Neural progenitor cell (in vitro differentiated cells): ENCODE data around the gene KIAA0232. TPM values are rescaled to one million over a fixed set of nuclear protein-coding genes. Genes with fewer than 3 reads are reported as not detected.

ENCODE experiments used
- DNase-seq: peaks from one replicate; pipeline ENCODE4 v3.0.0-alpha.2; 2016; ENCODE audit warnings: low spot score
- H2AFZ ChIP-seq: fragments of 200-600 bp; sonication (generic); replicated peaks from 2 replicates; pipeline ENCODE4 v1.6.1; 2016; ENCODE audit warnings: antibody characterized with exemption
- H3F3A ChIP-seq: fragments of 200-600 bp; sonication (generic); 2 replicates; pipeline ENCODE4 v1.6.1; 2016; ENCODE audit warnings: antibody characterized with exemption, low read depth
- H3K27ac ChIP-seq: fragments of 200-600 bp; sonication (generic); 2 replicates; pipeline ENCODE4 v1.5.1; 2016; ENCODE audit warnings: mild to moderate bottlenecking
- H3K27me3 ChIP-seq: fragments of 200-600 bp; sonication (generic); 2 replicates; pipeline ENCODE4 v1.6.1; 2016; ENCODE audit warnings: mild to moderate bottlenecking, moderate library complexity
- H3K36me3 ChIP-seq: fragments of 200-600 bp; sonication (generic); 2 replicates; pipeline ENCODE4 v1.5.1; 2016
- H3K4me1 ChIP-seq: fragments of 200-600 bp; sonication (generic); 2 replicates; pipeline ENCODE4 v1.6.1; 2016; ENCODE audit warnings: mixed run types
- H3K4me2 ChIP-seq: fragments of 200-600 bp; sonication (generic); 2 replicates; pipeline ENCODE4 v1.6.1; 2016
- H3K4me3 ChIP-seq: fragments of 200-600 bp; sonication (generic); 2 replicates; pipeline ENCODE4 v1.5.1; 2016
- H3K79me2 ChIP-seq: fragments of 200-600 bp; sonication (generic); 2 replicates; pipeline ENCODE4 v1.6.1; 2016; ENCODE audit warnings: low read depth
- H3K9ac ChIP-seq: fragments of 200-600 bp; sonication (generic); 2 replicates; pipeline ENCODE4 v1.6.1; 2016
- H3K9me3 ChIP-seq: fragments of 200-600 bp; sonication (generic); 2 replicates; pipeline ENCODE4 v1.5.1; 2016; ENCODE audit warnings: low read depth
- H4K20me1 ChIP-seq: fragments of 200-600 bp; sonication (generic); 2 replicates; pipeline ENCODE4 v1.6.1; 2016; ENCODE audit warnings: low read depth
- H3K27ac Mint-ChIP-seq: 3 replicates; pipeline ENCODE4 v1.8.0; 2021; ENCODE audit warnings: mixed read lengths
- H3K27me3 Mint-ChIP-seq: 2 replicates; pipeline ENCODE4 v1.8.0; 2022; ENCODE audit warnings: low read depth, mild to moderate bottlenecking, inconsistent platforms, moderate library complexity, mixed read lengths; ENCODE audit not compliant: insufficient read depth
- H3K36me3 Mint-ChIP-seq: 3 replicates; pipeline ENCODE4 v1.8.0; 2021; ENCODE audit warnings: mixed read lengths
- H3K4me1 Mint-ChIP-seq: 3 replicates; pipeline ENCODE4 v1.8.0; 2021; ENCODE audit warnings: mixed read lengths
- H3K4me3 Mint-ChIP-seq: 3 replicates; pipeline ENCODE4 v1.8.0; 2021; ENCODE audit warnings: mild to moderate bottlenecking, moderate library complexity, mixed read lengths
- H3K9me3 Mint-ChIP-seq: 3 replicates; pipeline ENCODE4 v1.8.0; 2020; ENCODE audit warnings: mixed read lengths
- CTCF ChIP-seq: fragments of 200-600 bp; sonication (generic); IDR thresholded peaks from 2 replicates; pipeline ENCODE4 v1.5.1; 2017; ENCODE audit warnings: antibody characterized with exemption, mild to moderate bottlenecking
- EZH2 ChIP-seq: fragments of 200-600 bp; sonication (generic); IDR thresholded peaks from 2 replicates; pipeline ENCODE4 v1.6.1; 2017; ENCODE audit warnings: antibody characterized with exemption, mild to moderate bottlenecking, moderate library complexity
- EZH2phosphoT487 ChIP-seq: fragments of 200-600 bp; sonication (generic); IDR thresholded peaks from 2 replicates; pipeline ENCODE4 v1.6.1; 2017; ENCODE audit warnings: antibody characterized with exemption
- total RNA-seq: library from RNA; depleted of rRNA; stranded (reverse); fragments of >200 nt; gene quantifications from 2 replicates; pipeline ENCODE4 v1.2.3, GENCODE V29; 2015; ENCODE audit warnings: low replicate concordance

Gene KIAA0232
- total RNA-seq, 1 donor from 2014 or later: 42.9 TPM

GRCh38 chr4:6857009-6857882, 74.7 kb downstream of the KIAA0232 start:
- Mint-ChIP-seq H3K27ac (no peak overlapping the region), H3K27me3 (peaks cover 5% of the 10 kb centered on the region), H3K36me3 (peaks cover 38% of the 10 kb centered on the region), H3K9me3 (peaks cover 2% of the 10 kb centered on the region), H3K4me1 (peaks cover 13% of the 10 kb centered on the region), H3K4me3 (no peak overlapping the region)
- no peak overlapping the region for H3K9ac ChIP-seq
- peaks cover 31% of the 10 kb centered on the region for H3K79me2 ChIP-seq
- H3F3A ChIP-seq: peaks cover 8% of the 10 kb centered on the region
- no peak for DNase-seq
- no peak overlapping the region for H3K4me2 ChIP-seq
- no peaks in the 10 kb centered on the region for H3K4me1 ChIP-seq
- peaks cover 8% of the 10 kb centered on the region for H4K20me1 ChIP-seq
- H3K4me3 ChIP-seq: no peak overlapping the region
- peaks cover 11% of the 10 kb centered on the region for H3K36me3 ChIP-seq
- no peaks in the 10 kb centered on the region for H3K27me3 ChIP-seq
- H2AFZ ChIP-seq: no peak overlapping the region
- H3K27ac ChIP-seq: no peak overlapping the region
- no peaks in the 10 kb centered on the region for H3K9me3 ChIP-seq
- TF ChIP-seq EZH2: no peak
- no peak for TF ChIP-seq CTCF
- no peak for TF ChIP-seq EZH2phosphoT487

GRCh38 chr4:6858997-6859396, 76.5 kb downstream of the KIAA0232 start:
- H3K79me2 ChIP-seq: peaks cover 15% of the 10 kb centered on the region
- Mint-ChIP-seq H3K9me3 (no peaks in the 10 kb centered on the region), H3K27me3 (peaks cover 5% of the 10 kb centered on the region), H3K36me3 (peaks cover 42% of the 10 kb centered on the region), H3K4me3 (no peak overlapping the region), H3K4me1 (peaks cover 8% of the 10 kb centered on the region), H3K27ac (no peak overlapping the region)
- no peaks in the 10 kb centered on the region for H3K9me3 ChIP-seq
- H3K27ac ChIP-seq: no peak overlapping the region
- no peak overlapping the region for H3K9ac ChIP-seq
- H3K27me3 ChIP-seq: no peaks in the 10 kb centered on the region
- H2AFZ ChIP-seq: no peak overlapping the region
- H3K4me3 ChIP-seq: no peak overlapping the region
- H3F3A ChIP-seq: peaks cover 8% of the 10 kb centered on the region
- H4K20me1 ChIP-seq: peaks cover 8% of the 10 kb centered on the region
- DNase-seq: no peak
- no peak overlapping the region for H3K4me2 ChIP-seq
- no peaks in the 10 kb centered on the region for H3K4me1 ChIP-seq
- TF ChIP-seq EZH2phosphoT487: no peak
- no peak for TF ChIP-seq CTCF
- TF ChIP-seq EZH2: no peak
- peaks cover 16% of the 10 kb centered on the region for H3K36me3 ChIP-seq

GRCh38 chr4:6859543-6859942, 77.0 kb downstream of the KIAA0232 start:
- H3K9me3 ChIP-seq: no peaks in the 10 kb centered on the region
- H3K9ac ChIP-seq: no peak overlapping the region
- peaks cover 4% of the 10 kb centered on the region for H3F3A ChIP-seq
- peaks cover 5% of the 10 kb centered on the region for H3K27me3 Mint-ChIP-seq
- H3K4me2 ChIP-seq: no peak overlapping the region
- H3K36me3 ChIP-seq: peaks cover 16% of the 10 kb centered on the region
- H3K4me1 Mint-ChIP-seq: peaks cover 2% of the 10 kb centered on the region
- no peak overlapping the region for H3K4me3 Mint-ChIP-seq
- peaks cover 44% of the 10 kb centered on the region for H3K36me3 Mint-ChIP-seq
- no peak for DNase-seq
- no peaks in the 10 kb centered on the region for H3K27me3 ChIP-seq
- no peak for TF ChIP-seq EZH2
- H3K9me3 Mint-ChIP-seq: no peaks in the 10 kb centered on the region
- no peak overlapping the region for H2AFZ ChIP-seq
- H3K4me3 ChIP-seq: no peak overlapping the region
- H4K20me1 ChIP-seq: peaks cover 8% of the 10 kb centered on the region
- peaks cover 11% of the 10 kb centered on the region for H3K79me2 ChIP-seq
- H3K4me1 ChIP-seq: no peaks in the 10 kb centered on the region
- H3K27ac ChIP-seq: no peak overlapping the region
- no peak overlapping the region for H3K27ac Mint-ChIP-seq

DNA sequence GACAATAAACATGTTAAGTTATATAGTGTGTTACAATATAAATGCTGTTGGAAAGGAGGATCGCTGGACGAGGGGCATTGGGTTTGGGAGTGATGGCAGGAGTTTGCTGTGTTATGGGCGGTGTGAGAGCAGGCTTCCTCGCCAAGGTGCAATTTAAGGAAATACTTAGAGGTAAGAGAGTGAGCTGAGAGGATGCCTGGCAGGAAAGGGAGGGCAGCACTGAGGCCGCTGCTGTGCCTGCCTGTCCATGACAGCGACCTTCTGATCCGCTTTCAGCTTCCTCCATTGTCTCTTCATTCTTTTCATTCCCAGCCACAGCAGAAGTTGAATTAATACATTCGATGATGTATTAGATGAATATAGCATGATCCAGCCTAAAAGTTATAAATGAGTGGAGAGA, 85.9 kb downstream of the KIAA0232 start:
- DNase-seq: no peak
- H3K36me3 Mint-ChIP-seq: peaks cover 47% of the 10 kb centered on the region
- Histone ChIP-seq H3K4me1 (no peaks in the 10 kb centered on the region), H3K36me3 (no peaks in the 10 kb centered on the region), H3K9ac (no peak overlapping the region), H3K27me3 (no peaks in the 10 kb centered on the region), H3K9me3 (no peaks in the 10 kb centered on the region), H3K27ac (no peak overlapping the region), H4K20me1 (peaks cover 58% of the 10 kb centered on the region), H3K4me3 (no peak overlapping the region), H3K4me2 (no peak overlapping the region), H2AFZ (no peak overlapping the region), H3K79me2 (no peaks in the 10 kb centered on the region), H3F3A (peaks cover 15% of the 10 kb centered on the region)
- H3K9me3 Mint-ChIP-seq: no peaks in the 10 kb centered on the region
- H3K27ac Mint-ChIP-seq: no peak overlapping the region
- TF ChIP-seq CTCF (no peak), EZH2 (no peak), EZH2phosphoT487 (no peak)
- H3K4me1 Mint-ChIP-seq: peaks cover 13% of the 10 kb centered on the region
- H3K4me3 Mint-ChIP-seq: no peak overlapping the region
- peaks cover 4% of the 10 kb centered on the region for H3K27me3 Mint-ChIP-seq
